Measurements from ENCODE around the gene MTURN.
A peak's percentile ranks its signal among the peaks of the same experiment; 100 is the strongest.
"Not testable (repeated sequence)": the region's sequence is repeated elsewhere in the genome, so short reads cannot be mapped to it uniquely, and the experiment has no call there.

MTURN gene

GRCh38 chr7:30181211-30181610 is 46.4 kb downstream of the MTURN start:
- DNase-seq: no peak

- DNase-seq: no peak
Measured at GRCh38 chr7:30181736-30182522, 47.1 kb downstream of the MTURN start.

- DNase-seq: no peak
Measured at GRCh38 chr7:30182814-30183213, 48.0 kb downstream of the MTURN start.

GRCh38 chr7:30183749-30184369 is 49.1 kb downstream of the MTURN start:
- DNase-seq: no peak

- DNase-seq: peak; percentile 59
Measured at GRCh38 chr7:30184791-30185487, 50.2 kb downstream of the MTURN start.

- DNase-seq: no peak
Measured at GRCh38 chr7:30185496-30185895, 50.7 kb downstream of the MTURN start.

GRCh38 chr7:30186725-30187124 is 51.9 kb downstream of the MTURN start:
- DNase-seq: no peak

- no peak for DNase-seq
Measured at GRCh38 chr7:30187513-30187912, 52.7 kb downstream of the MTURN start.

- not testable (repeated sequence) for DNase-seq
Measured at GRCh38 chr7:30188381-30188780, 53.6 kb downstream of the MTURN start.

- DNase-seq: no peak
Measured at GRCh38 chr7:30188811-30189210, 54.0 kb downstream of the MTURN start.

- no peak for DNase-seq
Measured at GRCh38 chr7:30191809-30192208, 57.0 kb downstream of the MTURN start.

- DNase-seq: no peak
Measured at GRCh38 chr7:30193336-30193943, 58.7 kb downstream of the MTURN start.

GRCh38 chr7:30196408-30196807 is 61.6 kb downstream of the MTURN start:
- no peak for DNase-seq

- no peak for DNase-seq
Measured at GRCh38 chr7:30197438-30197837, 62.7 kb downstream of the MTURN start.

GRCh38 chr7:30199271-30199670 is 64.5 kb downstream of the MTURN start:
- no peak for DNase-seq

GRCh38 chr7:30200591-30200990 is 65.8 kb downstream of the MTURN start:
- DNase-seq: no peak

- DNase-seq: peak; percentile 54
Measured at GRCh38 chr7:30201161-30201666, 66.4 kb downstream of the MTURN start.

- DNase-seq: peak; percentile 46
Measured at GRCh38 chr7:30201921-30202320, 67.1 kb downstream of the MTURN start.

- DNase-seq: no peak
Measured at GRCh38 chr7:30202671-30203070, 67.9 kb downstream of the MTURN start.

- no peak for DNase-seq
Measured at GRCh38 chr7:30206491-30206890, 71.7 kb downstream of the MTURN start.

- DNase-seq: no peak
Measured at GRCh38 chr7:30206942-30207341, 72.2 kb downstream of the MTURN start.

- no peak for DNase-seq
Measured at GRCh38 chr7:30207376-30207775, 72.6 kb downstream of the MTURN start.

GRCh38 chr7:30209951-30210350 is 75.2 kb downstream of the MTURN start:
- no peak for DNase-seq

All from RPMI8226 (cell line).